NCI-H2107 treated with DMSO at 0.1 percent for 48 hours (cell line): ENCODE data around the gene PLA2G6.

Source experiments
- DNase-seq: peaks from one replicate; lab custom pipeline; 2025; ENCODE audit not compliant: unreplicated experiment; lab: John Stamatoyannopoulos, UW

PLA2G6 gene, protein sequence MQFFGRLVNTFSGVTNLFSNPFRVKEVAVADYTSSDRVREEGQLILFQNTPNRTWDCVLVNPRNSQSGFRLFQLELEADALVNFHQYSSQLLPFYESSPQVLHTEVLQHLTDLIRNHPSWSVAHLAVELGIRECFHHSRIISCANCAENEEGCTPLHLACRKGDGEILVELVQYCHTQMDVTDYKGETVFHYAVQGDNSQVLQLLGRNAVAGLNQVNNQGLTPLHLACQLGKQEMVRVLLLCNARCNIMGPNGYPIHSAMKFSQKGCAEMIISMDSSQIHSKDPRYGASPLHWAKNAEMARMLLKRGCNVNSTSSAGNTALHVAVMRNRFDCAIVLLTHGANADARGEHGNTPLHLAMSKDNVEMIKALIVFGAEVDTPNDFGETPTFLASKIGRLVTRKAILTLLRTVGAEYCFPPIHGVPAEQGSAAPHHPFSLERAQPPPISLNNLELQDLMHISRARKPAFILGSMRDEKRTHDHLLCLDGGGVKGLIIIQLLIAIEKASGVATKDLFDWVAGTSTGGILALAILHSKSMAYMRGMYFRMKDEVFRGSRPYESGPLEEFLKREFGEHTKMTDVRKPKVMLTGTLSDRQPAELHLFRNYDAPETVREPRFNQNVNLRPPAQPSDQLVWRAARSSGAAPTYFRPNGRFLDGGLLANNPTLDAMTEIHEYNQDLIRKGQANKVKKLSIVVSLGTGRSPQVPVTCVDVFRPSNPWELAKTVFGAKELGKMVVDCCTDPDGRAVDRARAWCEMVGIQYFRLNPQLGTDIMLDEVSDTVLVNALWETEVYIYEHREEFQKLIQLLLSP

DNA sequence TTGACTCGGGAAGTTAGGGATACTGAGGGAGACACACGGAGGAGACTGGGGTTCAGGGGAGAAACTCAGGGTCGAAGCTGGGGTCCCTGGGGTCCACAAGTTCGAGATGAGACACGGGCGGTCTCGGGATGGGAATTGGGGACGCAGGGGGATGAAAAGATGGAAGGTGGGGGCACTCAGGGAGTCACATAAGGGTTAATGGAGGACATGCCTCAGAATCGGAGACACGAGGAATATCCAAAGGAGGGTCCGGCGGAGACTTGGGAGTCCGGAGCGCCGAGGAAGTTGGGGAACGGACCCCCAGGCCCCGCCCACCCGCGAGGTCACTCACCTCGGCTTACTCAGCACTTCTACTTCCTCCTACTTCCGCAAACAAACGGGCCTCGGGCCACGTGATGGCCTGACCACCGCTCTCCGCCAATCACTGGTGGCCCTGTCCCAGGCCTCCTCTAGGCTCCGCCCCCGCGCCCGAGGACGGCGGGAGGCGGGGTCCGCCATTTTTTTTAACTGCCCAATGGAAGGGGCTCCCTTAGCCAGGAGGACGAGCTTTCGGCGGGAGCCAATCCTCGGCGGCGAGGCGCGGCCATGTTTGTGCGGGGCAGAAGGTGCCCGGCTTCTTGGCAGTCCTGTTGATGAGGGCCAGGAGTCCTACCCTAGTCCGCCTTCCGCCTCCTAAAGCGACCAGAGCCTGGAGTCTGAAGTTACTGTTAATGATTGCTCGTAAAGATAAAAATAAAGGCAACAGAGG is at the start of gene PLA2G6:
Gene PLA2G6, minus strand, starts transcription at position 378 of the 748 bp plus-strand sequence. CDS start 12,404 bp downstream, outside the sequence.
- peak; percentile 89 for DNase-seq

DNA sequence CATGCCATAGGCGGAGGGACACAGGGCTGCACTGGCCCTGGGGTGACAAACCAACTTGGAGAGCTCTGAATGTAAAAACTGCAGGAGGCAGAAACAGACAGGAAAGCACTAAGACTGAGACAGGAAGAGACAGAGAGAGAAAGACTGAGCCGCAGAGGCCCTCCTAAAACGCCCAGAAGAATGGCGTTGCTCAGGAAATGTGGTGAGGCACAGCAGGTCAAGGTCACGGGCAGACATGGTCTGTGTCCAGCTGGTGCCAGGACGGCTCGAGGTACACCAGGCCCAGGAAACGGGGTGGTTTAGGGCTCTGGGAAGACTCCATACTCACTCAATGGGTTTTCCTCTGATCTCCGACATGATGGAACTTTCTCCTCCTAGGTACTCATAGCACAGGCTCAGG is 49.3 kb upstream of the PLA2G6 start:
- no peak for DNase-seq

DNA sequence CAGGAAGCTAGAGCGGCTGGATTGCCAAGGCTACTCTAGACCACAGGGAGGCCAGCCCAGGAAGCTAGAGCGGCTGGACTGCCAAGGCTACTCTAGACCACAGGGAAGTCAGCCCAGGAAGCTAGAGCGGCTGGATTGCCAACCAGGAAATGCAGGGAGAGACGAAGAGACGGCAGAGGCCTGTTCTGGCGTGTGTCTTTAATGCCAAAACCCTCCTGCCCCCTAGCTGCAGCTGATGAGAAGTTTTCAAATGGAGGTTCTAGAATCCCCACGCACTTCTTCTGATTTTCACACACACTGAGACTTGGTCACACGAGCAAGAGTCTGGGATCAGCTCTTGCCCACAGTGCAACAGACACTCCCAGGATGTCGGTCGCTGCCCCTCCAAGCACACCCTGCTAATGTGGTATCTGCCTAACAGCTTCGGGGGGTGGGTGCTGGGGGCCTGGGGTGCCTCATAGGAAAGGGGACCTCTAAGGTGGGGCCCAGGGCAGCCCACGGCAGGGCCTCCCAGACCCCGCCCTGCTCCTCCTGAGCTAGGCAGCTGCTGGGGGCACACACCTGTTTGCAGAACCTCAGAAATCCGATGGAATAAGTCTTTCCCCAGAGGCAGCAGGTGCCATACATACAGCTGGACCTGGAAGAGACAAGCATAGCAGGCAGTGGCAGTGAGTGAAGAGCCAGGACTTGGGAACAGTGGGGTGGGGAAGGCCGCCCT is 48.6 kb upstream of the PLA2G6 start:
- DNase-seq = peak; percentile 29

DNA sequence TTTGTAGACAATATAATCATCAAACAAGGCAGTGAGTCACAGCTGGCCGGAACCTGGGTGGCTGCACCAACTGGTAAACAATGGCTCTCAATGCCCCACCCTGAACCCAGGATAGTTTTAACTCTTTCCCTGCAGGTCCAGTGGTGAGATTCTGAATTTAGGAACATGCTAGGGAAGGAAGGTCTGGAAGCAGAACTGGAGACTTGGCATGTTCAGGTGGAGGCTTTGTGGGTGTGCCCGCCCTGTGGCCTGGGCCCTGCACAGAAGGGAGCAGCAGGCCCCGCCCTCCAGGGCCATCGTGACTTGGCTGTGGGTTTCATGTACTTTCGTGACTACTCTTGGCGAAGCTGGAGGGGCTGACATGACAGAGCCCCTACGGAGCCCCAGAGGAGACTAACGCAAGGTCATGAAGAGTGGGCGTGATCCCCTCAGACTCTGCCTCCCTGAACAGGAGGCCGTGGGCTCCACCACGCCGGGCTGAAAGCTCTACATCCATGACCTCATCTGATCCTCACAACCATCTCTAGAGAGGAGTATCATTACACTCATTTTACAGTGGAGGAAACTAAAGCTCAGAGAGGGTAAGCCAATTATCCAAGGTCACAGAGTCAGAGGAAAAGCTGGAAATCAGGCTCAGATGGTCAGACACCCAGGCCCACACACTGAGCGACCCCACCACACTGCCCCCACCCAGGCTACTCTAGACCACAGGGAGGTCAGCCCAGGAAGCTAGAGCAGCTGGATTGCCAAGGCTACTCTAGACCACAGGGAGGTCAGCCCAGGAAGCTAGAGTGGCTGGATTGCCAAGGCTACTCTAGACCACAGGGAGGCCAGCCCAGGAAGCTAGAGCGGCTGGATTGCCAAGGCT is 47.5 kb upstream of the PLA2G6 start:
- no peak for DNase-seq

DNA sequence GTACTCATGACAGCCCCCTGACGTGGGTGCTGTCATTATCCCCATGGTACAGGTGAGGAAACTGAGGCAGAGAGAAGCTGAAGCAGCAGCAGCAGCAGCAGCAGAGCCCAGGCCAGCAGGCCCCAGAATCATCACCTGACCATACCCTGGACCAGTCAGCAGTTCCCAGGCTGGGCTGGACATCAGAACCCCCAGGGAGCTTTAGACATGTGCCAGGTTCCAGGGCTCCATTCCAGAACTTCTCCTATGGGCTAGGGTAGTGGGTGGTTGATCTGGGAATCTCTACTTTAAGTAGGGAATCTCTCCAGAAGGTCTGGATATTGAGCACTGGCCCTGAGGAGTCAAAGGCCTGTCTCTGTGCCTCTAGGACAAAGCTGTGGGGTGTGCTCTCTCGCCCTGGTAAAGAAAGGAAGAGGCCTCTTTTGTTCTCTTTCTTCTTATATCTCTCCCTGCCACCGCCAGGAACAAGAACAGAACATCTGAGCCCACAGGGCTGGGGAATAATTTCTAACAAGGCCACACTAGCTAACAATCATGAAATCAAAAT is 46.8 kb upstream of the PLA2G6 start:
- DNase-seq = no peak

DNA sequence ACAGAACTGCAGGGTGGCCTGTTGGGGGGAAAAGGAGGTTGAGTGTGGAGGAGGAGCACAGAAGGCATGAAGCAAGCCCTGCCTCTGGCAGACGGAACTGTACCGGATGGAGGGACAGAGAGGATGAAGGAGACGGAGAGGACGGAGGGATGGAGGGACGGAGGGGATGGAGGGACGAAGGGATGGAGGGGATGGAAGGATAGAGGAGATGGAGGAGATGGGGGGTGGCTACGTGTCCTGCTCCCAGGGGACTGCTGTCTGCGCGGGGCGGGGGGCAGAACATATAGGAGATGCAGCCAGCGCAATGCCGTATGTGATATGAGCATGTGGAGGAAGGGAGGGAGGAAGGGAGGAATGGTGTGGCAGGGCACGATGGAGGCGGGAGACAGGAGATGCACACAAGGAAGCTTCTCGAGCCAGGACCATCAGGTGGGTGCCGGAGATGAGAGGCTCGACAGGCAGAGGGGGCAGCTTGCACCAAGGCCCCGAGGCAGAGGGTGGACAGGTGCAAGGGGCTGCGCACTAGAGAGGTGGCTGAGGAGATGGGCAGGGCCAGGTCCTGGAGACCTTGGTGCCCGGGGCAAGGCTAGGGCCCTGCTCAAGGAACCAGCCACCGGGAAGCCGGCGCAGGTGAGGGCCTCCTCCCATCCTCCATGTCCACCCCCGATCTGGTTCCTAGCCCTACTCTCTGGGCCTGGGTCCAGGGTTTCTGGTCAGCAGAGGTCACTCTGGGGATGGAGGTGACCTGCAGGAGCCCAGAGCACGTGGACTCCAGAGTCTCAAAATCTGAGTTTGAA is 45.4 kb upstream of the PLA2G6 start:
- no peak for DNase-seq

DNA sequence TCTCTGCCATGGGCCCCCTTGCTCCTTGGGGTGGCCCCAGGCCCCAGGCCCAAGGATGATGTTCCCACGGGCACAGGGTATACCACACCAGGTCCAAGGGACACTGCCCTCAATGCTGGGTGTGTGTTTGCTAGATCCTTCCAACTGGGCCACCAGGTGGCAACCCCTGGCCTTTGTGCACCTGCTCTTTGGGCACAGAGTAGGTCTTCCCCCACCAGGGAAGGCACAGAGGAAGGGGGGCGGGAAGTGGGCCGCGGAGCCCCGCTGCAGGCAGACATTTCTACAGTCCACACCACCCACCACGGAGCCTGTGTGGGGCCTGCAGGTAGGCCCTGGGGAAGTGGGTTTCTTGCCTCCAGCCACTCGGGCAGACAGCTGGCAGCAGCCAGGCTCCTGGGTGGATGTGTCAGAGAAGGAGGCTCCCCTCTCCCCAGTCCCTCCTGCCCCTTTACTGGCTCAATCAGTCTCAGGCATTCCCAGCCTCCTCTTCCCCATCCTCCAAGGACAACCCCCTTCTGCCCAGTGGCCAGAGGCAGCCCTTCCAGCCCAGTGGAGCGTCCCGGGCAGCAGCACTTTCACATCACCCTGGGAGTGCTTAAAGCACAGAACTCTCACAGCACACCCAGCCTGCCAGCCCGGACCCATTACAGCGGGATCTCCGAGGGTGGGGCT is 41.8 kb upstream of the PLA2G6 start:
- no peak for DNase-seq

DNA sequence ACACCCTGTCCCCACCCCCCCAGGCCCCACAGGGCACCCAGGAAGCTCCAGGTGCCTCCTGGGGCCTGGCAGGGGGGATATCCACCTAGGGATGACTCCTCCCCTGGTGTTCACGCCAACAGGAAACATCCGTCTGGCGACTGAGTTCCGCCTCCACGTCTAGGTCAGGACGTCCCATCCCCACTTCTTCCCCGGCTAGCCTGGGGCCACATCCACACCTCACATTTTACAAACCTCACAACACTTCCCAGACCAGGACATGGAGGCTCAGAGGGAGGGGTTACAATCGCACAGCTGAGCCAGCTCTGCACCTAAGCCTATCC is 41.1 kb upstream of the PLA2G6 start:
- DNase-seq = no peak

DNA sequence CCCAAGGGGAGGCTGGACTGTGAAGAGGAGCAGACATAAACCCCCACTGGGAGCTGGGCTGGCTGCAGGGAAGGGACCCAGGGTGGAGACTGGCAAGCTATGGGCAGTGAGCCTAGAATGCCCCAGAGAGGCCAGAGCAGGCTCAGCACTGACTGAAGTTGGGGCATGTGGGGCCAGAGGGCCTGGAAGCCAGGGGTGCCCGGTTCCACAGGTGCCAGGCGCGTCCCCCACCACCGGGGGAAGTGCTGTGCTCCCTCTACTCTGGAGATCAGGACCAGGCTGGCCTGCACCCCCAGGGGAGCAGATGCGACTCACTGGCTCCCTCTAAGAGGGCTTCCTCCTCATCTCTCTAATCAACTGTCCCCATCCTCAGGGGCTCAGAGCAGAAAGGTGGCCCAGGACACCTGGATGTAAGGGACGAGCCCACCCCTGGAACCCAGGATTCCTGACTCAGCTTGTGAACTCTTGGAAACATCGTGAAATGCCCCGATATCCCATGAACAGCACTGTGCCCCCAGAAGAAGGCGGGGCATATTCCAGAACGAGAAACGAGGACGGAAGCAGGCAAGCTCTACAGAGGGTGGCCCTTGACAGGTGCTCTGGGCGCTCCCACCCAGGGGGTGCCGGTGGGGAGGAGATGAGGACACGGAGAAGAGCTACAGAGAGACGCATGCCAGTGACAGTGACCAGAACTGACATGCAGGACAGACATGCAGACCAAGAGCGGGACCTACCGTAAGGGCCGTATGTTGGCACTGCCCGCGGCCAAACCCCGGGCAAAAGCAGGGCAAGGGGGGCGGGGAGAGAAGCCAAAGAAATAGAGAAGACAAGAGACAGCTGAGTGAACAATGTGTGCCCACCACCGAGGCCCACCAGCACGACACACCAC is 40.5 kb upstream of the PLA2G6 start:
- DNase-seq = no peak

DNA sequence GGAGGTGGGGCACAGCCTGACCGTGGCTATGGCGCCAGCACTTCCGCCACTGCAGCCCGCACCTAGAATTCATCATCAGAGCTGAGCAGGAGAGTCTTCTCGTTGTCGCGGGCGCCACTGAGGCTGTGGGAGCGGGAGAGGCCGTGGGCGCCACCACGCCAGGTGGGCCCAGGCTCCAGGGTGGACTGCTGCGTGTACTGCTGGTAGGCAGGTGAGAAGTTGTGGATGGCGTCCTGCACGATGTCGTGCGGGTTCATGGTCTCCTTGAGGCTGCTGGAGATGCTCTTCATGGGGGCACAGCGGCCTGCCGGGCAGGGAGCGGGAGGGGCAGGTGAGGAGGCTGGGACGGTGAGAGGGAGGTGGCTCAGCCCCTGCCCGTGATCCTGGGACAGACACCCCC is 39.8 kb upstream of the PLA2G6 start:
- no peak for DNase-seq

DNA sequence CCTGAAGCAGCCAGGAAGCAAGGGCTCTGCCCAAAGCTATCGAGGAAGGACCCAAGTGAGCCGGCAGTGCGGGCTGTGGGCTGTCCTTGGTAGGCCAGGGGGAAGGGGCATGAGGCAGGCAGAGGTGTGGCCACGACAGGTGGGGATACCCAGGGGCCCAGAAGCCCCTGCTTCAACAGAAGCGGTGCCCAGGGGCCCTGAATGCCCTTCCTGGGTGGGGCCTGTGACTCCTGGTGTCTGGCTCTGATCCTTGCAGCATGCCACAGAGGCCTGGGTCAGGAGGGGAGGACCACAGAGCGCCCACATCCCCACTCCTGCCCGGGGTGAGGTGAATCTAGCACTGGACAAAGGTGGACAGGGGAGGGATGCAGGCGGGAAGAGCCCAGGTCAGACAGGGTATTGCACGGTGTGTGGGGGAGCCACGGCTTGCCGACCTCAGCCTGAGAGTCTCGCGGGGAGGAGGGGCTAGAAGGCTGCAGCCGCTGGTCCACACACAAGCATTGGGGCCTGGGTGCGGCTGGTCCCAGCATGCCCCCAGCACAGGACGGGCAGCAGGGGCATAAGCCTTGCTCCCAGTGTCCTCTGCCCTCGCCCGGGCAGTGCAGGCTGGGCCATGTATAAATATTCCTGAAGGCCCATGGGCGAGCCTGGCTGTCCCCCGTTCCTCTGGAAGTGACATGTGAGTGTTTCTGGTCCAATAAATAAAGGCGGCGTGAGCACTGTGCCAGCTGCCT is 39.2 kb upstream of the PLA2G6 start:
- no peak for DNase-seq

DNA sequence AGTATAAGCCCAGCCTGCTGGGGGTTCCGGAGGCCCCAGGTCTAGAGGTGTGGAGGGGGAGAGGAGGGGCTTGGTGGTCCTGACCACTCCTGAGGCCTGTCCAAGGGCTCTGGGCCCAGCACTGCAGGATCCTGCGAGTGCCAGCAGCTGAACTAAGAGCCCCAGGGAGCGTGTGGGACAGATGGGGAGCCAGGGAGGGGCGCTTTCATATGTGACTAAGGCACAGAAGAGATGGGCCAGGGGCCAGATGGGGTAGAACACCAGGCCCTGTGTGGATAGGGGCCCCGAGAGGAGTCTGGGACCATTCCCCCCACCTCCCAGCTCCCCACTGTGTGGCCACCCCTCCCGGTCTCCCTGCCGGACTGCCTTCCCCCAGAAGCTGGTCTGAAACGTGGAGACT is 38.5 kb upstream of the PLA2G6 start:
- no peak for DNase-seq

DNA sequence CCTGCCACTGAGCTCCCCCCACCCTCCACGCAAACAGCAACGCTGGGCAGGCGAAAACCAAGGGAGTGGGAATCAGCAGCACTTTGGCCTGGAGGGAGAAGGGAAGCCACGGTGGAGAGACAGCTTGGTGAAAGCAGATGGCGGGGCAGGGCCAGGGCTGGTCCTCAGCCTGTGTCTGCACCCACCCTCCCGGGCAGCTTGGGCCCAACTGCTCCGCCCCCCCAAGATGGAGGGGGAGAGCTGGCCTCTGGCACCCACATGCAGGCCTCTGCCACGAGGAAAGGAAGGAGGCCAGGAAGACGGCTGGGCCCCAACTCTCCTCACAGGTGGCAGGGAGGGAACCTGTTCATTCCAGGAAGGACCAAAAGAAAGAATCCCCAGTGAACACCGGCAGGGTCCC is 38.0 kb upstream of the PLA2G6 start:
- DNase-seq = no peak

DNA sequence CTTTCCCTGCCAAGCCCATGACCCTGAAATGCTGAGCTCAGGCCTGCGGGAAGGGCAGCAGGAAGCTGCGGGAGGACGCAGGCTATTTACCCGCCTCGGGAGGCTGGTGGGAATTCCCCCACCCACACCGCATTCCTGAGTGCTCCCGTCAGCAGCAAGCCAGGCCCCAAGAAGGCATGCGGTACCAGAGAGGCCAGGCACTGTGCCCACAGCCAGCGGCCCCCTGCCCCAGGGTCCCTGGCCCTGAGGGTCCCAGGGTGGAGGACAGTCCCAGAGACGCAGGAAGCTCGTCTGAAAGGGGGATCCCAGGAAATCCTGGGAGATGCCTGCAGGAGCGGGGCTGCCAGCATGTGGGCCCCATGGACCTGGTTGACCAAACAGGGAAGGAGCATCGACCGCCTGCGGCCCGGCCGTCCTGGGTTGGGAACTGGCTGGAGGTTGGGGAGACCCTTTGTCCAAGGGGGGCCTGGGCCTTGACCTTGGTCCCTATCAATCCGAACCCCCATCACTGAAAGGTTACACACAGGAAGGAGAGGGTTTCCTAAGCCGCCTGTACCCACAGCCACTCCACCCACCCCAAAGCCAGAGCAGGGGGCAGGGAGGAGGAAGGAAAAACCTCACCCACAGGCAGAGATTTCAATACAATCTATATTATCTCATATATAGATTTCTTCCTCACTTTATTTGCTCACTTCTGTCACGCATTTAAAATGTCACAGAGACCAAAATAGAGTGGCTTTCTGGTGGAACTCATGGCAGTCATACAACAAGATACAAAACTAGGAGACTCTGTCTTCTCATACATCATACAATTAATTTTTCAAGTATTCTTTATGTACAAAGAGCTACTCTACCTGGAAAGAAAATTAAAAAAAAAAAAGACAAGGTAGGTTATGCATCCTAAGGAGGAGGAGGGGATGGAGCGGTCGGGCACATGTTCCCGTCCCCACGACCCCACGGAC is 37.3 kb upstream of the PLA2G6 start:
- no peak for DNase-seq

DNA sequence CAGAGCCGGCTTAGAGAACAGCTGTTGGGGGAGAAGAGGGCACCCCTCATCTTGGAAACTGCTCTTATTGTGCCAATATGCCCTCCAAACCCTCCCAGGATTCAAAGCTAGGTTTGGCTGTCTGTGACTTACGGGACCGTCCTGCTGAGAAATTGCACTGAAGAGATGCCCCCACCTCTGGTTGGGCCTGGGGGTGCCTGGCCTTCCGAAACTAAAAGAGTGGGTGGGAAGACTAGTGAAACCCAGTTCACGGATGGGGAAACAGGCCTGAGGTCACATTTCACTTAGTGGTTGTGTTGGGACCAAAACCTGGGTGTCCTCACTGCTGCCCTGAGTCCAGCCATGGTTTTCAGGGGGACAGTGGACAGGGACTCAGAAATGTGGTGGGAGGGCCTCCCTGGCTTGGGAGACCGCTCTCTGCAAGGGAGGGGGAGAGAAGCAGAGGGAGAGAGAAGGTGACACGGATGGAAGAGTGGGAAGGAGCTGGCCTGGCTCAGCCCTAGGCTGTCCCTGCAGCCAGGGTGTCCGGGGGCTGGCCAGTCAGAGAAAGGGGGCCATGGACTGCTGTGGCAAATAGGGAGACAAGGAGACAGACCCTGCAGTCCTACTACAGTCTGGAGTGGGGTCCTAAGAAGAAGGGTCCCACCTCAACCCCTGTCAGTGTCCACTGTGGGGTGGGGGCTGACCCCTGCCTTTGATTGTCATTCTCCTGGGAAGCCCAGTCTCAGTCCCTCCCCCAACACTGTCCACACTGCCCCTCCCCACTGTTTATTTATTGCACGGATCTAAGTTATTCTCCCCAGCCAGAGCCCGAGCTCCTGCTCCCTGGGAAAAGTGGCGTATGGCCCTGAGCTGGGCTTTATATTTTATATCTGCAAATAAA is 33.8 kb upstream of the PLA2G6 start:
- no peak for DNase-seq
